Uterus (tissue), 2 donors: ENCODE results near the gene GLYATL1B.
"Not testable (repeated sequence)": the region's sequence is repeated elsewhere in the genome, so short reads cannot be mapped to it uniquely, and the experiment has no call there.

ENCODE experiments used
- POLR2A ChIP-seq, 2 donors: fragments of 450-650 bp; IDR thresholded peaks; one replicate each; pipeline ENCODE4 v1.6.1; 2016; ENCODE audit warnings: antibody characterized with exemption in 2 of 2, mild to moderate bottlenecking in 1 of 2, moderate library complexity in 1 of 2
- TF ChIP-seq, protein P1 (sequence below), 4 experiments: fragments of 200-600 bp in 2 of 4; fragments of 450-650 bp in 2 of 4; sonication (generic) in 2 of 4; IDR thresholded peaks; one replicate each; pipeline ENCODE4 v1.5.1; 2016 to 2019; ENCODE audit warnings: antibody characterized with exemption in 4 of 4, mild to moderate bottlenecking in 2 of 4, moderate library complexity in 1 of 4

DNA sequence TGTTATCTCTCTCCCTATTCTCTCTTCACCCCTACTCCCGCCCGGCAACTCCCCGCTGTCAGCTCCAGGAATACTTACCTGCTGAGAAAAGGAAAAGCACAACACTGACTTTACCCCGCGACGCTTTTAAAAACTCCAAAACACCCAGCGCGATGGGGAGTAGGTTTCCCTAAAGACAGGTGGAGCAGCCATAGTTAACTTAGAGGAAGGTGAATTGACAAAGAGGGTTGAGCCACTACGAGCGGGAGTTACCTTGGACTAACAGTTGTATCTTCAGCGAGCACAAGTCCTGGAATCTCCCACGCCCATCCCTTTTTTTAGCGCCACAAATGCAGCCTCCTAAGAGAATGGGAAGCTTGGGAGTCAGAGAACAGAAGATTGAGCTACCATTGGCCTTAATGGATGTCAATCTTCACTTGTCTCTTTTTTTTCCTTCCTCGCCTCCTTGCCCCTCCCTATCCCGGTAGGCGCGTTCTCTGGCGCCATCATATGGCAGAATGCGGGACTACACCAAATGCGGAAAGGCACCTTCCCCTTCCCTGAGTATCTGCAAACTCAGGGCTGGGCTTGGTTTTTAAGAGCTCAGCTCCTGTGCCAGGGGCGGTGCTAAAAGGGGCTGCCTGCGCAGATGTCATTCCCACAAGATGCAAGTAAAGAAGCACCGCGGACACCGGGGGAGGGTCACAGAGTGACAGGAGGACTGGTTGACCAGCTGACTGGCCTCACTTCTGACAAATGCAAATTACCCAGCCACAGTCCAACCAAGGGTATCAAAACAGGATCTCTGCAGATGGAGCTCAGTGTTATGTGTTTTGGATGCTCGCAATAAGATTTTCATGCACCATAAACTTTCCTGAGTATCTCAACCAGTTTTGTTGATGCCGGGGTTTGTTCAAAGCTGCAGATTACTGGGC, 27.7 kb upstream of the GLYATL1B start:
- TF ChIP-seq, protein P1, sequence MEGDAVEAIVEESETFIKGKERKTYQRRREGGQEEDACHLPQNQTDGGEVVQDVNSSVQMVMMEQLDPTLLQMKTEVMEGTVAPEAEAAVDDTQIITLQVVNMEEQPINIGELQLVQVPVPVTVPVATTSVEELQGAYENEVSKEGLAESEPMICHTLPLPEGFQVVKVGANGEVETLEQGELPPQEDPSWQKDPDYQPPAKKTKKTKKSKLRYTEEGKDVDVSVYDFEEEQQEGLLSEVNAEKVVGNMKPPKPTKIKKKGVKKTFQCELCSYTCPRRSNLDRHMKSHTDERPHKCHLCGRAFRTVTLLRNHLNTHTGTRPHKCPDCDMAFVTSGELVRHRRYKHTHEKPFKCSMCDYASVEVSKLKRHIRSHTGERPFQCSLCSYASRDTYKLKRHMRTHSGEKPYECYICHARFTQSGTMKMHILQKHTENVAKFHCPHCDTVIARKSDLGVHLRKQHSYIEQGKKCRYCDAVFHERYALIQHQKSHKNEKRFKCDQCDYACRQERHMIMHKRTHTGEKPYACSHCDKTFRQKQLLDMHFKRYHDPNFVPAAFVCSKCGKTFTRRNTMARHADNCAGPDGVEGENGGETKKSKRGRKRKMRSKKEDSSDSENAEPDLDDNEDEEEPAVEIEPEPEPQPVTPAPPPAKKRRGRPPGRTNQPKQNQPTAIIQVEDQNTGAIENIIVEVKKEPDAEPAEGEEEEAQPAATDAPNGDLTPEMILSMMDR (IDR thresholded peaks at IDR 0.05), result peak; percentile 9 to 56 (median 34)
- not testable (repeated sequence) for TF ChIP-seq POLR2A (IDR thresholded peaks at IDR 0.05)
